Measurements from ENCODE around the gene SAMSN1. TPM values are rescaled to one million over a fixed set of nuclear protein-coding genes. Genes with fewer than 3 reads are reported as not detected.

The SAMSN1 gene
- total and polyA plus RNA-seq, 9 of the 15 experiments (the other 6 are each of a cell fraction or from before 2014, with no cell fraction given) = 101 to 223 (median 159) TPM

- TF ChIP-seq, protein P1, sequence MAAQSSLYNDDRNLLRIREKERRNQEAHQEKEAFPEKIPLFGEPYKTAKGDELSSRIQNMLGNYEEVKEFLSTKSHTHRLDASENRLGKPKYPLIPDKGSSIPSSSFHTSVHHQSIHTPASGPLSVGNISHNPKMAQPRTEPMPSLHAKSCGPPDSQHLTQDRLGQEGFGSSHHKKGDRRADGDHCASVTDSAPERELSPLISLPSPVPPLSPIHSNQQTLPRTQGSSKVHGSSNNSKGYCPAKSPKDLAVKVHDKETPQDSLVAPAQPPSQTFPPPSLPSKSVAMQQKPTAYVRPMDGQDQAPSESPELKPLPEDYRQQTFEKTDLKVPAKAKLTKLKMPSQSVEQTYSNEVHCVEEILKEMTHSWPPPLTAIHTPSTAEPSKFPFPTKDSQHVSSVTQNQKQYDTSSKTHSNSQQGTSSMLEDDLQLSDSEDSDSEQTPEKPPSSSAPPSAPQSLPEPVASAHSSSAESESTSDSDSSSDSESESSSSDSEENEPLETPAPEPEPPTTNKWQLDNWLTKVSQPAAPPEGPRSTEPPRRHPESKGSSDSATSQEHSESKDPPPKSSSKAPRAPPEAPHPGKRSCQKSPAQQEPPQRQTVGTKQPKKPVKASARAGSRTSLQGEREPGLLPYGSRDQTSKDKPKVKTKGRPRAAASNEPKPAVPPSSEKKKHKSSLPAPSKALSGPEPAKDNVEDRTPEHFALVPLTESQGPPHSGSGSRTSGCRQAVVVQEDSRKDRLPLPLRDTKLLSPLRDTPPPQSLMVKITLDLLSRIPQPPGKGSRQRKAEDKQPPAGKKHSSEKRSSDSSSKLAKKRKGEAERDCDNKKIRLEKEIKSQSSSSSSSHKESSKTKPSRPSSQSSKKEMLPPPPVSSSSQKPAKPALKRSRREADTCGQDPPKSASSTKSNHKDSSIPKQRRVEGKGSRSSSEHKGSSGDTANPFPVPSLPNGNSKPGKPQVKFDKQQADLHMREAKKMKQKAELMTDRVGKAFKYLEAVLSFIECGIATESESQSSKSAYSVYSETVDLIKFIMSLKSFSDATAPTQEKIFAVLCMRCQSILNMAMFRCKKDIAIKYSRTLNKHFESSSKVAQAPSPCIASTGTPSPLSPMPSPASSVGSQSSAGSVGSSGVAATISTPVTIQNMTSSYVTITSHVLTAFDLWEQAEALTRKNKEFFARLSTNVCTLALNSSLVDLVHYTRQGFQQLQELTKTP (IDR thresholded peaks at IDR 0.05; ENCODE audit: low read depth in 1 of 2, partially characterized antibody in 2 of 2) = peak; percentile 84 to 95
- TF ChIP-seq, protein P2, sequence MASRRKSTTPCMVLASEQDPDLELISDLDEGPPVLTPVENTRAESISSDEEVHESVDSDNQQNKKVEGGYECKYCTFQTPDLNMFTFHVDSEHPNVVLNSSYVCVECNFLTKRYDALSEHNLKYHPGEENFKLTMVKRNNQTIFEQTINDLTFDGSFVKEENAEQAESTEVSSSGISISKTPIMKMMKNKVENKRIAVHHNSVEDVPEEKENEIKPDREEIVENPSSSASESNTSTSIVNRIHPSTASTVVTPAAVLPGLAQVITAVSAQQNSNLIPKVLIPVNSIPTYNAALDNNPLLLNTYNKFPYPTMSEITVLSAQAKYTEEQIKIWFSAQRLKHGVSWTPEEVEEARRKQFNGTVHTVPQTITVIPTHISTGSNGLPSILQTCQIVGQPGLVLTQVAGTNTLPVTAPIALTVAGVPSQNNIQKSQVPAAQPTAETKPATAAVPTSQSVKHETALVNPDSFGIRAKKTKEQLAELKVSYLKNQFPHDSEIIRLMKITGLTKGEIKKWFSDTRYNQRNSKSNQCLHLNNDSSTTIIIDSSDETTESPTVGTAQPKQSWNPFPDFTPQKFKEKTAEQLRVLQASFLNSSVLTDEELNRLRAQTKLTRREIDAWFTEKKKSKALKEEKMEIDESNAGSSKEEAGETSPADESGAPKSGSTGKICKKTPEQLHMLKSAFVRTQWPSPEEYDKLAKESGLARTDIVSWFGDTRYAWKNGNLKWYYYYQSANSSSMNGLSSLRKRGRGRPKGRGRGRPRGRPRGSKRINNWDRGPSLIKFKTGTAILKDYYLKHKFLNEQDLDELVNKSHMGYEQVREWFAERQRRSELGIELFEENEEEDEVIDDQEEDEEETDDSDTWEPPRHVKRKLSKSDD (conservative IDR thresholded peaks at IDR 0.05; ENCODE audit: low read length) = no peak
- TF ChIP-seq ZNF384 (IDR thresholded peaks at IDR 0.05; ENCODE audit: low read depth, low read length) = peak; percentile 90
- TF ChIP-seq CC2D1A (IDR thresholded peaks at IDR 0.05) = peak; percentile 44
- TF ChIP-seq, protein P3, sequence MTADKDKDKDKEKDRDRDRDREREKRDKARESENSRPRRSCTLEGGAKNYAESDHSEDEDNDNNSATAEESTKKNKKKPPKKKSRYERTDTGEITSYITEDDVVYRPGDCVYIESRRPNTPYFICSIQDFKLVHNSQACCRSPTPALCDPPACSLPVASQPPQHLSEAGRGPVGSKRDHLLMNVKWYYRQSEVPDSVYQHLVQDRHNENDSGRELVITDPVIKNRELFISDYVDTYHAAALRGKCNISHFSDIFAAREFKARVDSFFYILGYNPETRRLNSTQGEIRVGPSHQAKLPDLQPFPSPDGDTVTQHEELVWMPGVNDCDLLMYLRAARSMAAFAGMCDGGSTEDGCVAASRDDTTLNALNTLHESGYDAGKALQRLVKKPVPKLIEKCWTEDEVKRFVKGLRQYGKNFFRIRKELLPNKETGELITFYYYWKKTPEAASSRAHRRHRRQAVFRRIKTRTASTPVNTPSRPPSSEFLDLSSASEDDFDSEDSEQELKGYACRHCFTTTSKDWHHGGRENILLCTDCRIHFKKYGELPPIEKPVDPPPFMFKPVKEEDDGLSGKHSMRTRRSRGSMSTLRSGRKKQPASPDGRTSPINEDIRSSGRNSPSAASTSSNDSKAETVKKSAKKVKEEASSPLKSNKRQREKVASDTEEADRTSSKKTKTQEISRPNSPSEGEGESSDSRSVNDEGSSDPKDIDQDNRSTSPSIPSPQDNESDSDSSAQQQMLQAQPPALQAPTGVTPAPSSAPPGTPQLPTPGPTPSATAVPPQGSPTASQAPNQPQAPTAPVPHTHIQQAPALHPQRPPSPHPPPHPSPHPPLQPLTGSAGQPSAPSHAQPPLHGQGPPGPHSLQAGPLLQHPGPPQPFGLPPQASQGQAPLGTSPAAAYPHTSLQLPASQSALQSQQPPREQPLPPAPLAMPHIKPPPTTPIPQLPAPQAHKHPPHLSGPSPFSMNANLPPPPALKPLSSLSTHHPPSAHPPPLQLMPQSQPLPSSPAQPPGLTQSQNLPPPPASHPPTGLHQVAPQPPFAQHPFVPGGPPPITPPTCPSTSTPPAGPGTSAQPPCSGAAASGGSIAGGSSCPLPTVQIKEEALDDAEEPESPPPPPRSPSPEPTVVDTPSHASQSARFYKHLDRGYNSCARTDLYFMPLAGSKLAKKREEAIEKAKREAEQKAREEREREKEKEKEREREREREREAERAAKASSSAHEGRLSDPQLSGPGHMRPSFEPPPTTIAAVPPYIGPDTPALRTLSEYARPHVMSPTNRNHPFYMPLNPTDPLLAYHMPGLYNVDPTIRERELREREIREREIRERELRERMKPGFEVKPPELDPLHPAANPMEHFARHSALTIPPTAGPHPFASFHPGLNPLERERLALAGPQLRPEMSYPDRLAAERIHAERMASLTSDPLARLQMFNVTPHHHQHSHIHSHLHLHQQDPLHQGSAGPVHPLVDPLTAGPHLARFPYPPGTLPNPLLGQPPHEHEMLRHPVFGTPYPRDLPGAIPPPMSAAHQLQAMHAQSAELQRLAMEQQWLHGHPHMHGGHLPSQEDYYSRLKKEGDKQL (CRISPR knock-in tag; IDR thresholded peaks at IDR 0.05; ENCODE audit: borderline replicate concordance) = no peak
- TF ChIP-seq ZKSCAN1 (IDR thresholded peaks at IDR 0.05; ENCODE audit: low read depth, low read length) = no peak
- peak; percentile 59 for TF ChIP-seq MEIS2 (IDR thresholded peaks at IDR 0.05; ENCODE audit: partially characterized antibody)
- peak; percentile 88 for TF ChIP-seq JUND (IDR thresholded peaks at IDR 0.05; ENCODE audit: borderline replicate concordance, low read depth, low read length)
- peak; percentile 82; the same call in 2 of the 3 replicates for TF ChIP-seq JUND (tag; IDR thresholded peaks at IDR 0.05; ENCODE audit: borderline replicate concordance, low read depth, low read length)
- TF ChIP-seq CREB3 (tag; conservative IDR thresholded peaks at IDR 0.05; ENCODE audit: low read depth) = no peak
- peak; percentile 88 for TF ChIP-seq TAF7 (tag; IDR thresholded peaks at IDR 0.05)
Observed at GRCh38 chr21:14545906-14546480, at the start of gene SAMSN1 (continued).

All from K562 (cell line).